HG02840 (cell line): ENCODE results near the gene SLC25A29.

Experiments
- ATAC-seq: cut with Tn5 transposase; IDR thresholded peaks from one replicate; pipeline ENCODE4 v1.9.1; 2021; ENCODE audit warnings: mild to moderate bottlenecking, moderate library complexity, moderate number of reproducible peaks; ENCODE audit not compliant: unreplicated experiment, low FRiP score

Gene SLC25A29

GRCh38 chr14:100241279-100241678 is 65.0 kb downstream of the SLC25A29 start:
- ATAC-seq: no peak
